H1 (cell line): ENCODE measurements around the gene PIGM. TPM values are rescaled to one million over a fixed set of nuclear protein-coding genes. Genes with fewer than 3 reads are reported as not detected.

Experiments
- CTCF ChIA-PET: fragments of 300-600 bp; sonication (Branson Sonifier 250); formaldehyde crosslinking; loops from one replicate; lab custom pipeline; 2021; ENCODE audit not compliant: partially characterized antibody; lab: Charles Lee
- POLR2A ChIA-PET: fragments of 300-600 bp; sonication (Branson Sonifier 250); formaldehyde crosslinking; loops from one replicate; lab custom pipeline; 2021; ENCODE audit warnings: inconsistent platforms; ENCODE audit not compliant: partially characterized antibody; lab: Charles Lee
- DNase-seq, 2 experiments: peaks; one replicate each; pipeline versions ENCODE4 v3.0.0 to v3.0.0-alpha.2; 2010 to 2022; ENCODE audit warnings: low spot score in 2 of 2, low read depth in 1 of 2, mixed read lengths in 1 of 2
- FAIRE-seq: peaks from 2 replicates; lab custom pipeline; 2011; peaks lifted over from hg19 to GRCh38; lab: Jason Lieb, UNC
- H2AFZ ChIP-seq: 2 replicates; pipeline ENCODE4 v1.8.1; 2012; ENCODE audit warnings: low read length, inconsistent platforms
- H2AK5ac ChIP-seq: 2 replicates; pipeline ENCODE4 v1.6.1; 2013; ENCODE audit warnings: low read depth, low read length
- H2BK120ac ChIP-seq: replicated peaks from 2 replicates; pipeline ENCODE3; 2013; ENCODE audit warnings: low read depth, low read length, inconsistent platforms
- H2BK12ac ChIP-seq: 2 replicates; pipeline ENCODE4 v1.6.1; 2013; ENCODE audit warnings: low read depth, low read length
- H2BK15ac ChIP-seq: 2 replicates; pipeline ENCODE4 v1.6.1; 2013; ENCODE audit warnings: low read length
- H2BK20ac ChIP-seq: 2 replicates; pipeline ENCODE4 v1.6.1; 2013; ENCODE audit warnings: low read length
- H2BK5ac ChIP-seq: 2 replicates; pipeline ENCODE4 v1.6.1; 2013; ENCODE audit warnings: low read depth, low read length
- H3K14ac ChIP-seq: 2 replicates; pipeline ENCODE4 v1.6.1; 2013; ENCODE audit warnings: inconsistent platforms; ENCODE audit not compliant: insufficient read length
- H3K18ac ChIP-seq: 2 replicates; pipeline ENCODE4 v1.6.1; 2013; ENCODE audit warnings: low read length; ENCODE audit errors: extremely low read depth
- H3K23ac ChIP-seq: 2 replicates; pipeline ENCODE4 v1.6.1; 2013; ENCODE audit warnings: inconsistent platforms; ENCODE audit not compliant: insufficient read length
- H3K23me2 ChIP-seq: 2 replicates; pipeline ENCODE4 v1.6.1; 2013; ENCODE audit warnings: low read depth, low read length
- H3K27ac ChIP-seq: 2 replicates; pipeline ENCODE4 v1.6.1; 2011; ENCODE audit warnings: low read depth, low read length, inconsistent platforms
- H3K27me3 ChIP-seq, 4 experiments: replicated peaks in 1 of 4; 1 replicate in 1 of 4; 2 replicates in 3 of 4; pipeline versions ENCODE4 v1.6.1 to v1.8.1; 2011 to 2013; ENCODE audit warnings: low read length in 3 of 4, mild to moderate bottlenecking in 3 of 4, inconsistent platforms in 2 of 4, mixed read lengths in 2 of 4, moderate library complexity in 1 of 4; ENCODE audit not compliant: control insufficient read depth in 3 of 4, insufficient read depth in 3 of 4; ENCODE audit errors: extremely low read depth in 1 of 4
- H3K36me3 ChIP-seq, 4 experiments: 2 replicates each; pipeline versions ENCODE4 v1.6.1 to v1.8.1; 2011 to 2013; ENCODE audit warnings: mild to moderate bottlenecking in 4 of 4, low read length in 3 of 4, moderate library complexity in 2 of 4, control low read depth in 1 of 4, inconsistent platforms in 1 of 4; ENCODE audit not compliant: insufficient read depth in 4 of 4, control insufficient read depth in 2 of 4
- H3K4ac ChIP-seq: replicated peaks from 2 replicates; pipeline ENCODE3; 2013; ENCODE audit warnings: low read length, low read depth, mixed read lengths, inconsistent platforms; ENCODE audit not compliant: insufficient read length
- H3K4me1 ChIP-seq, 4 experiments: replicated peaks in 1 of 4; 1 replicate in 1 of 4; 2 replicates in 3 of 4; pipeline versions ENCODE4 v1.6.1 to v1.8.1; 2011 to 2013; ENCODE audit warnings: low read length in 3 of 4, inconsistent platforms in 2 of 4, mixed read lengths in 1 of 4; ENCODE audit not compliant: insufficient read depth in 4 of 4, control insufficient read depth in 3 of 4
- H3K4me2 ChIP-seq, 2 experiments: 2 replicates each; pipeline versions ENCODE4 v1.6.1 to v1.8.1; 2011 to 2013; ENCODE audit warnings: low read depth in 2 of 2, low read length in 2 of 2, control low read depth in 1 of 2, inconsistent platforms in 1 of 2, mild to moderate bottlenecking in 1 of 2; ENCODE audit not compliant: insufficient read depth in 1 of 2
- H3K4me3 ChIP-seq, 4 experiments: fragments of 200-600, 300-600 bp in 1 of 4; sonication (generic), shearing (Covaris generic), sonication (Bioruptor Twin) in 1 of 4; 2 replicates each; pipeline versions ENCODE4 v1.5.1 to v1.8.1; 2011 to 2016; ENCODE audit warnings: low read length in 4 of 4, low read depth in 3 of 4, control low read depth in 2 of 4, inconsistent platforms in 2 of 4, mild to moderate bottlenecking in 2 of 4, mixed read lengths in 1 of 4, moderate library complexity in 1 of 4; ENCODE audit not compliant: insufficient read depth in 2 of 4; ENCODE audit errors: extremely low read depth in 1 of 4
- H3K56ac ChIP-seq: replicated peaks from 2 replicates; pipeline ENCODE3; 2013; ENCODE audit warnings: low read depth, mild to moderate bottlenecking, mixed read lengths, low read length, inconsistent platforms; ENCODE audit not compliant: insufficient read length
- H3K79me1 ChIP-seq: 2 replicates; pipeline ENCODE4 v1.6.1; 2013; ENCODE audit warnings: low read depth, low read length, control low read depth
- H3K79me2 ChIP-seq, 2 experiments: 2 replicates each; pipeline versions ENCODE4 v1.6.1 to v1.8.1; 2012 to 2013; ENCODE audit warnings: low read length in 2 of 2, mild to moderate bottlenecking in 2 of 2, inconsistent platforms in 1 of 2; ENCODE audit not compliant: insufficient read depth in 2 of 2, control insufficient read depth in 1 of 2
- H3K9ac ChIP-seq, 4 experiments: replicated peaks in 1 of 4; 1 replicate in 1 of 4; 2 replicates in 3 of 4; pipeline versions ENCODE4 v1.6.1 to v1.8.1; 2011 to 2013; ENCODE audit warnings: low read depth in 3 of 4, low read length in 3 of 4, control low read depth in 2 of 4, mild to moderate bottlenecking in 2 of 4, moderate library complexity in 2 of 4, inconsistent platforms in 1 of 4; ENCODE audit errors: extremely low read depth in 1 of 4
- H3K9me3 ChIP-seq, 2 experiments: 2 replicates each; pipeline versions ENCODE4 v1.6.1 to v1.8.1; 2012 to 2013; ENCODE audit warnings: mild to moderate bottlenecking in 2 of 2, moderate library complexity in 2 of 2, control low read depth in 1 of 2, inconsistent platforms in 1 of 2, low read depth in 1 of 2, low read length in 1 of 2, mixed read lengths in 1 of 2; ENCODE audit not compliant: insufficient read depth in 2 of 2
- H4K20me1 ChIP-seq, 2 experiments: replicated peaks in 1 of 2; 2 replicates each; pipeline versions ENCODE3 to v1.8.1; 2011 to 2013; ENCODE audit warnings: inconsistent platforms in 2 of 2, low read length in 2 of 2, mild to moderate bottlenecking in 1 of 2; ENCODE audit not compliant: insufficient read depth in 2 of 2, control insufficient read depth in 1 of 2
- H4K5ac ChIP-seq: 2 replicates; pipeline ENCODE4 v1.6.1; 2013; ENCODE audit warnings: low read length, low read depth, mixed read lengths, inconsistent platforms; ENCODE audit not compliant: insufficient read length
- H4K8ac ChIP-seq: 2 replicates; pipeline ENCODE4 v1.8.0; 2013; ENCODE audit warnings: mild to moderate bottlenecking, moderate library complexity, low read length, inconsistent platforms; ENCODE audit not compliant: insufficient read depth; ENCODE audit errors: extremely low read depth
- H4K91ac ChIP-seq: replicated peaks from 2 replicates; pipeline ENCODE3; 2013; ENCODE audit warnings: low read length, mixed read lengths, inconsistent platforms; ENCODE audit not compliant: insufficient read length
- ASH2L ChIP-seq: fragments of 200-600, 300-600 bp; sonication (generic); IDR thresholded peaks from one replicate; pipeline ENCODE4 v1.7.1; 2017; ENCODE audit warnings: low read length
- EZH2 ChIP-seq: fragments of 200-600 bp; sonication (generic); IDR thresholded peaks from 2 replicates; pipeline ENCODE4 v1.7.1; 2012; ENCODE audit warnings: low read depth, mild to moderate bottlenecking, moderate library complexity, low read length, inconsistent platforms; ENCODE audit not compliant: severe bottlenecking
- KDM4A ChIP-seq: IDR thresholded peaks from one replicate; pipeline ENCODE4 v1.7.1; 2012; ENCODE audit warnings: low read depth, mild to moderate bottlenecking, moderate library complexity, low read length, inconsistent platforms; ENCODE audit not compliant: severe bottlenecking
- SAP30 ChIP-seq: fragments of 300-600 bp; sonication (generic); IDR thresholded peaks from 2 replicates; pipeline ENCODE4 v1.7.1; 2012; ENCODE audit warnings: low read length, moderate library complexity, mild to moderate bottlenecking, inconsistent platforms; ENCODE audit not compliant: insufficient read depth, insufficient replicate concordance
- WGBS, 2 experiments: shearing (Covaris generic) in 1 of 2; methylation state at CpG; one replicate each; pipeline versions ENCODE4 v1.1.6 to v1.1.7; 2013 to 2015; ENCODE audit warnings: low lambda C conversion rate in 2 of 2, mixed read lengths in 2 of 2, inconsistent platforms in 1 of 2, low coverage in 1 of 2, missing lambda C conversion rate in 1 of 2; ENCODE audit not compliant: insufficient replicate concordance in 2 of 2, insufficient coverage in 1 of 2, insufficient read length in 1 of 2; ENCODE audit errors: extremely low coverage in 1 of 2, missing lambda C conversion rate in 1 of 2; 5-methylcytosine and 5-hydroxymethylcytosine counted together
- polyA plus RNA-seq, 7 experiments: library from polyadenylated mRNA; depleted of rRNA in 3 of 7; stranded (reverse) in 5 of 7; unstranded in 2 of 7; fragments of >200 nt in 5 of 7; fragments of 200-250 nt in 2 of 7; gene quantifications; 1 replicate in 5 of 7; 2 replicates in 1 of 7; 4 replicates in 1 of 7; pipeline versions ENCODE4 v1.2.1 to v1.2.3, GENCODE V29; 2011 to 2013; ENCODE audit warnings: missing spikeins in 2 of 7, mixed read lengths in 2 of 7
- total RNA-seq: library from RNA; stranded (reverse); fragmentation: NEBNext Ultra II Directional; extraction: Animal tissue kit (Norgen Biotek cat#: 25700); gene quantifications from 2 replicates; pipeline ENCODE4 v1.2.1, GENCODE V29; 2021

Gene PIGM
- total and polyA plus RNA-seq, 2 of the 8 experiments (the other 6 are each of a cell fraction or from before 2014, with no cell fraction given) = 5.4 to 6.0 TPM

GRCh38 chr1:160052936-160053335 lies 21.1 kb upstream of the PIGM start:
- no peak overlapping the region for H3K4me2 ChIP-seq
- no peak for DNase-seq
- POLR2A ChIA-PET = interaction anchor here (1.1 to 1.7 kb wide), 3 partner anchors 10 to 15 kb away, joined by 3 to 6 read pairs (median 4); no protein-coding TSS in a partner anchor
- H3K27ac ChIP-seq = no peak overlapping the region
- H3K36me3 ChIP-seq = no peaks in the 10 kb centered on the region
- no peak overlapping the region for H2BK12ac ChIP-seq
- WGBS, 2 experiments = 83% methylated on average over 6 of the region's 6 CpGs; no CpG with 5 or more reads in 1 of the 2 experiments
- H3K56ac ChIP-seq = no peak overlapping the region
- H3K18ac ChIP-seq = no peak overlapping the region
- no peaks in the 10 kb centered on the region for H3K23me2 ChIP-seq
- no peak overlapping the region for H4K5ac ChIP-seq
- H3K4ac ChIP-seq = no peak overlapping the region
- no peak overlapping the region for H3K9ac ChIP-seq
- no peaks in the 10 kb centered on the region for H4K20me1 ChIP-seq
- H3K79me2 ChIP-seq = no peaks in the 10 kb centered on the region
- no peak overlapping the region for H4K91ac ChIP-seq
- no peak overlapping the region for H2BK120ac ChIP-seq
- no peak overlapping the region for H2AFZ ChIP-seq
- H3K27me3 ChIP-seq = peaks cover 0 to 3% (median under 1%) of the 10 kb centered on the region in 4 experiments; a peak in 3 of 7 replicates
- H3K23ac ChIP-seq = no peak overlapping the region
- no peak overlapping the region for H2AK5ac ChIP-seq
- H4K8ac ChIP-seq = no peak overlapping the region
- H3K79me1 ChIP-seq = no peaks in the 10 kb centered on the region
- no peak overlapping the region for H2BK20ac ChIP-seq
- no peak overlapping the region for H2BK5ac ChIP-seq
- no peak for FAIRE-seq
- H3K4me3 ChIP-seq = no peak overlapping the region
- peaks cover 3 to 8% (median 4%) of the 10 kb centered on the region in 4 experiments; a peak in 4 of 7 replicates for H3K4me1 ChIP-seq
- CTCF ChIA-PET = interaction anchor here (1.2 to 50.1 kb wide), 5 partner anchors 4 to 238 kb away, joined by 3 to 1874 read pairs (median 4); partner anchors contain the start of genes IGSF8, KCNJ10 and KCNJ9
- no peak overlapping the region for H2BK15ac ChIP-seq
- no peaks in the 10 kb centered on the region for H3K9me3 ChIP-seq
- no peak overlapping the region for H3K14ac ChIP-seq
- TF ChIP-seq KDM4A (no peak), SAP30 (no peak), ASH2L (no peak), EZH2 (no peak)
